Measurements from ENCODE around the gene ZNF681.
"Not testable (repeated sequence)": the region's sequence is repeated elsewhere in the genome, so short reads cannot be mapped to it uniquely, and the experiment has no call there.

Gene ZNF681

DNA sequence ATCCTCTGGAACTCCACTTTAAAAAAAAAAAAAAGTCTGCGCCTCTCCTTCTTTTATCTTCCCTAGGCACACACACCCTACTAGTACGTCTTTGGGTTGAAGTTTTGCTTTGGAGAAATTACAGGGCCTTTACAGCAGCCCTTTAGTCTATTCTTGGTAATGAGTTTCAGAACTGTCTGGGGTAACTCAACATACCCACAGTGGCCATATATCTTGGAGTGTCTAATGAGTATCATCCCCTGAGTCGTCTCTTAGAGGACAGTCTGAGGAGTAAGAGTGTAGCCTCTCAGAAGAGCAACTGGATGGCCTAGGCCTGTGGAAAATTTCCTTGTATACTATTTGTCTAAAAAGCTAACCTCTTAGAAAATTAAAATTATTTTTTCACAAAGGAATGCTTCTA, 6.1 kb upstream of the ZNF681 start:
- H3K9ac ChIP-seq (ENCODE audit: low read depth, low read length) = no peak overlapping the region
- H3K79me2 ChIP-seq (ENCODE audit: insufficient read depth, low read length) = peaks cover 47% of the 10 kb centered on the region
- H2AFZ ChIP-seq (ENCODE audit: low read depth, low read length) = no peak overlapping the region
- H3K36me3 ChIP-seq (ENCODE audit: insufficient read depth, low read length) = no peaks in the 10 kb centered on the region
- ATAC-seq (ENCODE audit: insufficient read depth, low read depth) (no peak), DNase-seq (no peak)
- peak overlapping the region; percentile 60 for H3K4me2 ChIP-seq (ENCODE audit: insufficient read depth, low read length)
- H3K27me3 ChIP-seq (ENCODE audit: insufficient read depth, low read length, poor library complexity) = no peaks in the 10 kb centered on the region
- TF ChIP-seq, protein P1, sequence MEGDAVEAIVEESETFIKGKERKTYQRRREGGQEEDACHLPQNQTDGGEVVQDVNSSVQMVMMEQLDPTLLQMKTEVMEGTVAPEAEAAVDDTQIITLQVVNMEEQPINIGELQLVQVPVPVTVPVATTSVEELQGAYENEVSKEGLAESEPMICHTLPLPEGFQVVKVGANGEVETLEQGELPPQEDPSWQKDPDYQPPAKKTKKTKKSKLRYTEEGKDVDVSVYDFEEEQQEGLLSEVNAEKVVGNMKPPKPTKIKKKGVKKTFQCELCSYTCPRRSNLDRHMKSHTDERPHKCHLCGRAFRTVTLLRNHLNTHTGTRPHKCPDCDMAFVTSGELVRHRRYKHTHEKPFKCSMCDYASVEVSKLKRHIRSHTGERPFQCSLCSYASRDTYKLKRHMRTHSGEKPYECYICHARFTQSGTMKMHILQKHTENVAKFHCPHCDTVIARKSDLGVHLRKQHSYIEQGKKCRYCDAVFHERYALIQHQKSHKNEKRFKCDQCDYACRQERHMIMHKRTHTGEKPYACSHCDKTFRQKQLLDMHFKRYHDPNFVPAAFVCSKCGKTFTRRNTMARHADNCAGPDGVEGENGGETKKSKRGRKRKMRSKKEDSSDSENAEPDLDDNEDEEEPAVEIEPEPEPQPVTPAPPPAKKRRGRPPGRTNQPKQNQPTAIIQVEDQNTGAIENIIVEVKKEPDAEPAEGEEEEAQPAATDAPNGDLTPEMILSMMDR (IDR thresholded peaks at IDR 0.05; ENCODE audit: borderline replicate concordance, extremely low read depth, low read length, poor library complexity, severe bottlenecking) = no peak
- no peak for TF ChIP-seq EZH2 (IDR thresholded peaks at IDR 0.05; ENCODE audit: borderline replicate concordance, low read depth, low read length, severe bottlenecking)
- peak overlapping the region in 1 of 2 experiments; percentile 71; a peak in 1 of 4 replicates for H3K4me3 ChIP-seq (ENCODE audit: low read depth in 1 of 2, low read length in 2 of 2)
- H3K4me1 ChIP-seq (ENCODE audit: insufficient read depth, low read length) = peaks cover 19% of the 10 kb centered on the region; the same call in 1 of the 2 replicates
- H3K27ac ChIP-seq (ENCODE audit: low read length) = no peak overlapping the region
- no peaks in the 10 kb centered on the region for H3K9me3 ChIP-seq (ENCODE audit: insufficient read depth, low read length, severe bottlenecking)
- H4K20me1 ChIP-seq (ENCODE audit: insufficient read depth, low read length) = no peaks in the 10 kb centered on the region

DNA sequence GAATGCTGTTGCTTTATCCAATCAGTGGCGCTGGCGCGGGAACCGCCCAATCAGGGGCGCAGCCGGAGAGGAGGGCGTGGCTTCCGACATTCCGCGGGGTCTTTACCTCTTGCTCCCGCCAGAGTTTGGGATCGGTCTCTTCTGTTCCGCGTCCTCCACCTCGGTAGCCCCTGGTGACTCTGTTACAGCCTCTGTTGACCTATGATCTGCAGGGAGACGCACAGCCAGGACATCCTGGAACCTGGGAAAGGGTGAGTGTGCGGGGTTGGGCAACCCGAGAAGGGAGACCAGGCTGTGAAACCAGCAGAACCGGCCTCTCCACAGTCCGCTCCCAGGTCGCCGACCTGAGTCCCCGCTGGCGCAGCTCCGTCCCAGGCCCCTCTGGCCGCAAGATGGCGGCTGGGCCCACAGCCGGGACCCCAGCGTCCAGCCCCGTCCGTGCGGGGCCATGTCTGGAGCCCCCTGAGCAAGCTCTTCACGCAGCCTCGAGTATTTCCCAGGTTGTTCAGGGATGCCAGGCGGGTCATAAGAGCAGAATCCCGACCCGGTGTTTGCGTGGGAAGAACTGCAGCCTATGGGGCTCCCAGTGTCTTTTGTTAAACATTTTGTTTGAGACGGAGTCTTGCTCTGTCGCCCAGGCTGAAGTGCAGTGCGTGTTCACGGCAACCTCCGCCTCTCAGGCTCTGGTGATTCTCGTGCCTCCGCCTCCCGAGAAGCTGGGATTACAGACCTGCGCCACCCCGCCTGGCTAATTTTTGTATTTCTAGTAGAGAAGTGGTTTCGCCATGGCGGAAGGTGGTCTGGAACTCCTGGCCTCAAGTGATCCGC, 4.4 kb upstream of the ZNF681 start:
- peak overlapping the region; percentile 85 for H2AFZ ChIP-seq (ENCODE audit: low read depth, low read length)
- H4K20me1 ChIP-seq (ENCODE audit: insufficient read depth, low read length) = no peaks in the 10 kb centered on the region
- H3K27ac ChIP-seq (ENCODE audit: low read length) = peak overlapping the region; percentile 71
- TF ChIP-seq EZH2 (IDR thresholded peaks at IDR 0.05; ENCODE audit: borderline replicate concordance, low read depth, low read length, severe bottlenecking) = no peak
- TF ChIP-seq, protein P1 (IDR thresholded peaks at IDR 0.05; ENCODE audit: borderline replicate concordance, extremely low read depth, low read length, poor library complexity, severe bottlenecking) = no peak
- H3K4me3 ChIP-seq (ENCODE audit: low read depth in 1 of 2, low read length in 2 of 2) = peak overlapping the region; percentile 32 to 71
- no peaks in the 10 kb centered on the region for H3K9me3 ChIP-seq (ENCODE audit: insufficient read depth, low read length, severe bottlenecking)
- DNase-seq (peak; percentile 86), ATAC-seq (ENCODE audit: insufficient read depth, low read depth) (peak; percentile 65)
- peaks cover 26% of the 10 kb centered on the region for H3K4me1 ChIP-seq (ENCODE audit: insufficient read depth, low read length)
- H3K36me3 ChIP-seq (ENCODE audit: insufficient read depth, low read length) = no peaks in the 10 kb centered on the region
- H3K9ac ChIP-seq (ENCODE audit: low read depth, low read length) = peak overlapping the region; percentile 73
- H3K79me2 ChIP-seq (ENCODE audit: insufficient read depth, low read length) = peaks cover 44% of the 10 kb centered on the region
- peak overlapping the region; percentile 60 for H3K4me2 ChIP-seq (ENCODE audit: insufficient read depth, low read length)
- H3K27me3 ChIP-seq (ENCODE audit: insufficient read depth, low read length, poor library complexity) = no peaks in the 10 kb centered on the region

DNA sequence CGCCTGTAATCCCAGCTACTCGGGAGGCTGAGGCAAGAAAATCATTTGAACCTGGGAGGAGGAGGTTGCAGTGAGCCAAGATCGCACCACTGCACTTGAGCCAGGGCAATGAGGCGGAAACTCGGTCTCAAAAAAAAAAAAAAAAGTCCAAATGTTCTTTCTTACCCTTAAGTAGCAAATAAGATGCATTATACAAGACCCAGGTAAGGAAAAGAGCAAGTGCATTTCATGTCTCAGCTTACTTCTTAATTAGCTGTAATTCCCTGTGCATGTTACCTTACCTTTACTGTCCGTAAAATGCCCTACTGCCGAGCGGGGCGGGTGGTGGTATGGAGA, 3.8 kb upstream of the ZNF681 start:
- Histone ChIP-seq H3K9ac (ENCODE audit: low read depth, low read length) (peak overlapping the region; percentile 73; the same call in 1 of the 2 replicates), H3K79me2 (ENCODE audit: insufficient read depth, low read length) (peaks cover 50% of the 10 kb centered on the region), H4K20me1 (ENCODE audit: insufficient read depth, low read length) (no peaks in the 10 kb centered on the region), H2AFZ (ENCODE audit: low read depth, low read length) (peak overlapping the region; percentile 85), H3K4me3 (ENCODE audit: low read depth in 1 of 2, low read length in 2 of 2) (peak overlapping the region; percentile 32 to 71; a peak in 3 of 4 replicates), H3K4me2 (ENCODE audit: insufficient read depth, low read length) (peak overlapping the region; percentile 60), H3K27me3 (ENCODE audit: insufficient read depth, low read length, poor library complexity) (no peaks in the 10 kb centered on the region), H3K9me3 (ENCODE audit: insufficient read depth, low read length, severe bottlenecking) (no peaks in the 10 kb centered on the region), H3K27ac (ENCODE audit: low read length) (no peak overlapping the region), H3K36me3 (ENCODE audit: insufficient read depth, low read length) (no peaks in the 10 kb centered on the region), H3K4me1 (ENCODE audit: insufficient read depth, low read length) (peaks cover 31% of the 10 kb centered on the region)
- ATAC-seq (ENCODE audit: insufficient read depth, low read depth) (no peak), DNase-seq (no peak)
- TF ChIP-seq EZH2 (IDR thresholded peaks at IDR 0.05; ENCODE audit: borderline replicate concordance, low read depth, low read length, severe bottlenecking) = no peak
- TF ChIP-seq, protein P1 (IDR thresholded peaks at IDR 0.05; ENCODE audit: borderline replicate concordance, extremely low read depth, low read length, poor library complexity, severe bottlenecking) = no peak

DNA sequence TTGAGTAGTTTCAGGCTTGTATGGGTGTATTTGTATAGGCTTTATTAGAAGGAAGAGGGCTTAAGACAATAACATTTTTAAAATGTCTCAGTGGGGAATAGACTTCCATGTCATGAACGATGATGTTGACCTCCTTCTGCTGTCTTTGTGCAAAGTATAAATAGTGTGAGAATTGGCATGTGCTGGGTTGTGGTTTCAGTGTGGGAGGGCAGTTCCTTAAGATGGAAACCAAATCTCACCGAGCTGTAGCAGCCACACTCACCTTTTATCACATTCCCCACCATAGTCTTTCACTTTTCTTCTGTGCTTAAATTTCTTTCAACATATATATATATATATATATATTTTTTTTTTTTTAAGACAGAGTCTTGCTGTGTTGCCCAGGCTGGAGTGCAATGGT, 1.6 kb upstream of the ZNF681 start:
- Histone ChIP-seq H3K4me1 (ENCODE audit: insufficient read depth, low read length) (peaks cover 37% of the 10 kb centered on the region), H3K79me2 (ENCODE audit: insufficient read depth, low read length) (peaks cover 53% of the 10 kb centered on the region)
- not testable (repeated sequence) for H3K27me3 ChIP-seq (ENCODE audit: insufficient read depth, low read length, poor library complexity); H3K4me3 ChIP-seq (ENCODE audit: low read depth in 1 of 2, low read length in 2 of 2); ATAC-seq (ENCODE audit: insufficient read depth, low read depth); H3K9ac ChIP-seq (ENCODE audit: low read depth, low read length); H2AFZ ChIP-seq (ENCODE audit: low read depth, low read length); DNase-seq; H3K27ac ChIP-seq (ENCODE audit: low read length); H3K36me3 ChIP-seq (ENCODE audit: insufficient read depth, low read length); H3K9me3 ChIP-seq (ENCODE audit: insufficient read depth, low read length, severe bottlenecking); H4K20me1 ChIP-seq (ENCODE audit: insufficient read depth, low read length); H3K4me2 ChIP-seq (ENCODE audit: insufficient read depth, low read length)

DNA sequence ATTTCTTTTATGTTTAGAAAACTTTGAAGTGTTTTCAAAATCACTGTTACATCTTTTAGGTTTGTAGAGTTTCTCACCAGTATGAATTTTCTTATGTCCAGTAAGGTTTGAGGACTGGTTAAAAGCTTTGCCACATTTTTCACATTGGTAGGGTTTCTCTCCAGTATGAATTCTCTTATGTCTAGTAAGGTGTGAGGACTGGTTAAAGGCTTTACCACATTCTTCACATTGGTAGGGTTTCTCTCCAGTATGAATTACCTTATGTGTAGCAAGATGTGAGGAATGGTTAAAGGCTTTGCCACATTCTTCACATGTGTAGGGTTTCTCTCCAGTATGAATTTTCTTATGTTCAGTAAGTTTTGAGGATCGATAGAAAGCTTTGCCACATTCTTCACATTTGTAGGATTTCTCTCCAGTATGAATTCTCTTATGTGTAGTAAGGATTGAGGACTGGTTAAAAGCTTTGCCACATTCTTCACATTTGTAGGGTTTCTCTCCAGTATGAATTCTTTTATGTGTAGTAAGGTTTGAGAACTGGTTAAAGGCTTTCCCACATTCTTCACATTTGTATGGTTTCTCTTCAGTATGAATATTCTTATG, 15.0 kb downstream of the ZNF681 start:
- not testable (repeated sequence) for H4K20me1 ChIP-seq (ENCODE audit: insufficient read depth, low read length); H2AFZ ChIP-seq (ENCODE audit: low read depth, low read length); H3K4me2 ChIP-seq (ENCODE audit: insufficient read depth, low read length); H3K27ac ChIP-seq (ENCODE audit: low read length); H3K4me3 ChIP-seq (ENCODE audit: low read depth in 1 of 2, low read length in 2 of 2); H3K4me1 ChIP-seq (ENCODE audit: insufficient read depth, low read length); H3K27me3 ChIP-seq (ENCODE audit: insufficient read depth, low read length, poor library complexity); DNase-seq; H3K79me2 ChIP-seq (ENCODE audit: insufficient read depth, low read length); ATAC-seq (ENCODE audit: insufficient read depth, low read depth); H3K9ac ChIP-seq (ENCODE audit: low read depth, low read length)
- peaks cover 45% of the 10 kb centered on the region for H3K36me3 ChIP-seq (ENCODE audit: insufficient read depth, low read length)
- H3K9me3 ChIP-seq (ENCODE audit: insufficient read depth, low read length, severe bottlenecking) = peaks cover 72% of the 10 kb centered on the region

Data from DND-41 (cell line).